HG03196 (cell line): Measurements from ENCODE around the gene KDM4D.
"Not testable (repeated sequence)": the region's sequence is repeated elsewhere in the genome, so short reads cannot be mapped to it uniquely, and the experiment has no call there.

Experiments
- ATAC-seq: cut with Tn5 transposase; IDR thresholded peaks from one replicate; pipeline ENCODE4 v1.9.1; 2021; ENCODE audit not compliant: unreplicated experiment

Gene KDM4D

GRCh38 chr11:95025594-95025993, 52.1 kb downstream of the KDM4D start:
- ATAC-seq, result not testable (repeated sequence)

GRCh38 chr11:95028357-95028756, 54.8 kb downstream of the KDM4D start:
- ATAC-seq, result no peak

DNA sequence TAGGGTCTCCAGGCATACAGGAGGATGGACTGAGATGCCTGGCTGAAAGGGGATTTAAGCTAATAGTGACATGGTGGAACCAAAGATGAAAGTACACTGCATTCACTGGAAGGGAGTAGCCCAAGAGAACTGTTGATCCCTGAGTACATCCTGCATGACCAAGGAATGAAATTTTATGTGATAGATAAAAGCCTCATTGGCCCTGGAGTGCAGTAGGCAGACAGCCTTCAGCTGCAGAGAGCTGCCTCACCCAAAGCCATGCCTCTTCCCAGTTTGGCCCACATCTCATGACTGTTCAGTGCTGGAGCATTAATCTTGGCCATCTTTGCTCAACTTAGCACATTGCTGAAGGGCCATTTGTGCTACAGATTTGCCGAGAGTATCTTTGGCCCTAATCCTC, 59.5 kb downstream of the KDM4D start:
- no peak for ATAC-seq

DNA sequence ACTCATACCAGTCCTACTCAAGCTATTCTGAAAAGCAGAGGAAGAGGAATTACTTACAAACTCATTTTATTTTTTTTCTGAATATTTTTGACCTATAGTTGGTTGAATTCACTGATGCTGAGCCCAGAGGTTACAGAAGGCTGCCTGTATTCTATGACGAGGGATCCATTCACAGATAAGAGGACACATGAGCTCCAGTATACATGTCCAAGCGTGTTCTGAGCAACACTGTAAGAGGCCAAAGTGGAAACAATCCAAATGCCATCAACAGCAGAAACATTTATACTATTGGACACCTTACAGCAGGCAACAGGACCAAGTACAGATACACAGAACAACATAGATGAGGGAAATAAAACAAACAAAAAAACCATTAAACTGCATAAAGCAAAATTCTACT, 61.8 kb downstream of the KDM4D start:
- no peak for ATAC-seq

DNA sequence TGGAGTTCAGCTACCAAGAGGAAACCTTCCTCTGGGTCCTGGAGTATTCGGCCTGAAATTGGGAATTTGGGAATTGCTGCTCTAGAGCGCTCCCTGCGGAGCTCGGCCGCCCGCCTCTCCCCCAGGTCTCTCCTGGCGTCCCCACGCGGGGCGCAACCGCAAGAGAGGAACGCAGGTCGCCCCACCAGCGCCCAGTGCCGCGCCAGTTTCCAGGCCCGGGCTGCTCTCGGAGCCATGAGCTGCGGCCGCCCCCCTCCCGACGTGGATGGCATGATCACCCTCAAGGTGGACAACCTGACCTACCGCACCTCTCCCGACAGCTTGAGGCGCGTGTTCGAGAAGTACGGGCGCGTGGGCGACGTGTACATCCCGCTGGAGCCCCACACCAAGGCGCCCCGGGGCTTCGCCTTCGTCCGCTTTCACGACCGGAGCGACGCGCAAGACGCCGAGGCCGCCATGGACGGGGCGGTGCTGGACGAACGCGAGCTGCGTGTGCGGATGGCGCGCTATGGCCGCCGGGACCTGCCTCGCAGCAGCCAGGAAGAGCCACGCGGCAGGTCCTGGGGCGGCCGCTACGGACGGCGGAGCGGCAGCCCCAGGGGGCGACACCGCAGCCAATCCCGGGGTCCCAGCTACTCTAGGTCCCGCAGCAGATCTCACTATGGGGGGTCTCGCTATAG, 64.0 kb downstream of the KDM4D start:
- not testable (repeated sequence) for ATAC-seq

- ATAC-seq, result no peak
Observed at GRCh38 chr11:95042239-95042638, 68.7 kb downstream of the KDM4D start.

DNA sequence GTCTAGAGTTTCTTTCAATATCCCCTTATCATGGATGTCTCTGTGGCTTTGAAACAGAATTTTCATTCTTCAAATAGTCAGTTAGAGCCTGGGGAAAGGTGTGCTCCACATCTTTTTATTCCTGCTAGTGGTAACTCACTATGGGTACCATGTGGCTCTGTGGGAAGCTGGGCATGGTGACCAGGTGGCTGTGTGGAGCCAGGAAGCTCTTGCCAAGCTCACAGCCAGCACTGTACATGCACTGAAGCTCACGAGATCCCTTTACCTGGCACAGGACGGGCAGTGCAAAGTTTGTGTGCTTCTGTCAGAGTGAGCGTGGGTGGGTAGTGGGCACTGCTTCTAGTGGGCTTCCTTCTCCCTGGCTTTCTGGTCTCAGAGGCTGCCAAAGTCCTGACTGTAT, 69.4 kb downstream of the KDM4D start:
- no peak for ATAC-seq

GRCh38 chr11:95044010-95044409, 70.5 kb downstream of the KDM4D start:
- ATAC-seq, result no peak

DNA sequence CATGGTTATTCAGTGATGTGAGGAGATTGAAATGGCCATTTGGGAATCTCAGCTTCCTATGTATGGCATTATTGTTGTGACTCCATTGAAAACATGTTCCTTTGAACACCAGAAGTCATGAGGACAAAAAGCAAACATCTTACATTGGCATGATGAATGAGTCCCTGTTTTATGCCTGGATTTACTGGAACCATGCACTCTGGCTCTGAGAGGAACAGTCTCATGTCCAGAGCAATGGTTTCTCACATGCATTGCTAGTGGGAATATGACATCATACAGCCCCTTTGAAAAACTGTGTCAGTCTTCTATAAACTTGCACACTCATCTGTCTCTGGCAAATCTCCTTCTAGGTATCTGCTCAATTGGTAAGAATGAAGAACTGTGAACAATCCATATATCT, 72.3 kb downstream of the KDM4D start:
- no peak for ATAC-seq
